Measurements from ENCODE around the gene MAMLD1. TPM values are rescaled to one million over a fixed set of nuclear protein-coding genes. Genes with fewer than 3 reads are reported as not detected.

MAMLD1 gene
- total and polyA plus RNA-seq, 2 of the 8 experiments (the other 6 are each of a cell fraction or from before 2014, with no cell fraction given) = 0.09 to 0.26 TPM

- TF ChIP-seq, protein P1, sequence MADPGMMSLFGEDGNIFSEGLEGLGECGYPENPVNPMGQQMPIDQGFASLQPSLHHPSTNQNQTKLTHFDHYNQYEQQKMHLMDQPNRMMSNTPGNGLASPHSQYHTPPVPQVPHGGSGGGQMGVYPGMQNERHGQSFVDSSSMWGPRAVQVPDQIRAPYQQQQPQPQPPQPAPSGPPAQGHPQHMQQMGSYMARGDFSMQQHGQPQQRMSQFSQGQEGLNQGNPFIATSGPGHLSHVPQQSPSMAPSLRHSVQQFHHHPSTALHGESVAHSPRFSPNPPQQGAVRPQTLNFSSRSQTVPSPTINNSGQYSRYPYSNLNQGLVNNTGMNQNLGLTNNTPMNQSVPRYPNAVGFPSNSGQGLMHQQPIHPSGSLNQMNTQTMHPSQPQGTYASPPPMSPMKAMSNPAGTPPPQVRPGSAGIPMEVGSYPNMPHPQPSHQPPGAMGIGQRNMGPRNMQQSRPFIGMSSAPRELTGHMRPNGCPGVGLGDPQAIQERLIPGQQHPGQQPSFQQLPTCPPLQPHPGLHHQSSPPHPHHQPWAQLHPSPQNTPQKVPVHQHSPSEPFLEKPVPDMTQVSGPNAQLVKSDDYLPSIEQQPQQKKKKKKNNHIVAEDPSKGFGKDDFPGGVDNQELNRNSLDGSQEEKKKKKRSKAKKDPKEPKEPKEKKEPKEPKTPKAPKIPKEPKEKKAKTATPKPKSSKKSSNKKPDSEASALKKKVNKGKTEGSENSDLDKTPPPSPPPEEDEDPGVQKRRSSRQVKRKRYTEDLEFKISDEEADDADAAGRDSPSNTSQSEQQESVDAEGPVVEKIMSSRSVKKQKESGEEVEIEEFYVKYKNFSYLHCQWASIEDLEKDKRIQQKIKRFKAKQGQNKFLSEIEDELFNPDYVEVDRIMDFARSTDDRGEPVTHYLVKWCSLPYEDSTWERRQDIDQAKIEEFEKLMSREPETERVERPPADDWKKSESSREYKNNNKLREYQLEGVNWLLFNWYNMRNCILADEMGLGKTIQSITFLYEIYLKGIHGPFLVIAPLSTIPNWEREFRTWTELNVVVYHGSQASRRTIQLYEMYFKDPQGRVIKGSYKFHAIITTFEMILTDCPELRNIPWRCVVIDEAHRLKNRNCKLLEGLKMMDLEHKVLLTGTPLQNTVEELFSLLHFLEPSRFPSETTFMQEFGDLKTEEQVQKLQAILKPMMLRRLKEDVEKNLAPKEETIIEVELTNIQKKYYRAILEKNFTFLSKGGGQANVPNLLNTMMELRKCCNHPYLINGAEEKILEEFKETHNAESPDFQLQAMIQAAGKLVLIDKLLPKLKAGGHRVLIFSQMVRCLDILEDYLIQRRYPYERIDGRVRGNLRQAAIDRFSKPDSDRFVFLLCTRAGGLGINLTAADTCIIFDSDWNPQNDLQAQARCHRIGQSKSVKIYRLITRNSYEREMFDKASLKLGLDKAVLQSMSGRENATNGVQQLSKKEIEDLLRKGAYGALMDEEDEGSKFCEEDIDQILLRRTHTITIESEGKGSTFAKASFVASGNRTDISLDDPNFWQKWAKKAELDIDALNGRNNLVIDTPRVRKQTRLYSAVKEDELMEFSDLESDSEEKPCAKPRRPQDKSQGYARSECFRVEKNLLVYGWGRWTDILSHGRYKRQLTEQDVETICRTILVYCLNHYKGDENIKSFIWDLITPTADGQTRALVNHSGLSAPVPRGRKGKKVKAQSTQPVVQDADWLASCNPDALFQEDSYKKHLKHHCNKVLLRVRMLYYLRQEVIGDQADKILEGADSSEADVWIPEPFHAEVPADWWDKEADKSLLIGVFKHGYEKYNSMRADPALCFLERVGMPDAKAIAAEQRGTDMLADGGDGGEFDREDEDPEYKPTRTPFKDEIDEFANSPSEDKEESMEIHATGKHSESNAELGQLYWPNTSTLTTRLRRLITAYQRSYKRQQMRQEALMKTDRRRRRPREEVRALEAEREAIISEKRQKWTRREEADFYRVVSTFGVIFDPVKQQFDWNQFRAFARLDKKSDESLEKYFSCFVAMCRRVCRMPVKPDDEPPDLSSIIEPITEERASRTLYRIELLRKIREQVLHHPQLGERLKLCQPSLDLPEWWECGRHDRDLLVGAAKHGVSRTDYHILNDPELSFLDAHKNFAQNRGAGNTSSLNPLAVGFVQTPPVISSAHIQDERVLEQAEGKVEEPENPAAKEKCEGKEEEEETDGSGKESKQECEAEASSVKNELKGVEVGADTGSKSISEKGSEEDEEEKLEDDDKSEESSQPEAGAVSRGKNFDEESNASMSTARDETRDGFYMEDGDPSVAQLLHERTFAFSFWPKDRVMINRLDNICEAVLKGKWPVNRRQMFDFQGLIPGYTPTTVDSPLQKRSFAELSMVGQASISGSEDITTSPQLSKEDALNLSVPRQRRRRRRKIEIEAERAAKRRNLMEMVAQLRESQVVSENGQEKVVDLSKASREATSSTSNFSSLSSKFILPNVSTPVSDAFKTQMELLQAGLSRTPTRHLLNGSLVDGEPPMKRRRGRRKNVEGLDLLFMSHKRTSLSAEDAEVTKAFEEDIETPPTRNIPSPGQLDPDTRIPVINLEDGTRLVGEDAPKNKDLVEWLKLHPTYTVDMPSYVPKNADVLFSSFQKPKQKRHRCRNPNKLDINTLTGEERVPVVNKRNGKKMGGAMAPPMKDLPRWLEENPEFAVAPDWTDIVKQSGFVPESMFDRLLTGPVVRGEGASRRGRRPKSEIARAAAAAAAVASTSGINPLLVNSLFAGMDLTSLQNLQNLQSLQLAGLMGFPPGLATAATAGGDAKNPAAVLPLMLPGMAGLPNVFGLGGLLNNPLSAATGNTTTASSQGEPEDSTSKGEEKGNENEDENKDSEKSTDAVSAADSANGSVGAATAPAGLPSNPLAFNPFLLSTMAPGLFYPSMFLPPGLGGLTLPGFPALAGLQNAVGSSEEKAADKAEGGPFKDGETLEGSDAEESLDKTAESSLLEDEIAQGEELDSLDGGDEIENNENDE (IDR thresholded peaks at IDR 0.05; ENCODE audit: insufficient replicate concordance, low read length) = no peak
- no peak for TF ChIP-seq CBX8 (IDR thresholded peaks at IDR 0.05; ENCODE audit: borderline replicate concordance, low read depth, low read length)
- no peak for TF ChIP-seq HDAC6 (IDR thresholded peaks at IDR 0.05; ENCODE audit: low read depth, low read length)
Measured at GRCh38 chrX:150477371-150477770, 114.3 kb downstream of the MAMLD1 start (continued).
